Measurements from ENCODE around the gene DPYD. TPM values are rescaled to one million over a fixed set of nuclear protein-coding genes. Genes with fewer than 3 reads are reported as not detected.

The DPYD gene
- total and polyA plus RNA-seq, 9 of the 15 experiments (the other 6 are each of a cell fraction or from before 2014, with no cell fraction given) = 0.03 to 0.25 (median 0.08) TPM; not detected in 2

DNA sequence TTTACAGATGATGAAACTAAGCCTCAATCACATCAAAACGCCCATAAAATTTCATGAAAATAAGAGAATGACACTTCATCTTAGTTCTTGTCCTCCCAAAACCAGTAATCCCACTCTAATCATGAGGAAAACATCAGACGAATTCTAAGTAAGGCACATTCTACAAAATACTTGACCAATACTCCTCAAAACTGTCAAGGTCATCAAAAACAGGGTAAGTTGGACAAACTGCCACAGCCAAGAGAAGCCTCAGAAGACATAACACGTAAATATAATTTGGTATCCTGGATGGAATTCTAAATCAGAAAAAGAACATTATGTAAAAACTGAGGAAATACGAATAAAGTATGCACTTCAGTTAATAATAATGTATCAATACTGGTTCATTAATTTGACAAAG is 128.2 kb downstream of the DPYD start:
- FAIRE-seq = no peak
- DNase-seq (ENCODE audit: extremely low read depth in 1 of 4, low spot score in 3 of 4) = no peak
- Histone ChIP-seq H3K9me3 (replicated peaks; ENCODE audit: control insufficient read depth, insufficient read depth, low read depth, low read length) (no peaks in the 10 kb centered on the region), H3K4me3 (no peak overlapping the region), H3K4me1 (replicated peaks in 1 of 2; ENCODE audit: control insufficient read depth in 2 of 2, insufficient read depth in 2 of 2, low read length in 2 of 2) (no peaks in the 10 kb centered on the region), H3K27ac (ENCODE audit: extremely low read depth, low read depth, low read length) (no peak overlapping the region), H3K27me3 (ENCODE audit: control insufficient read depth in 2 of 2, insufficient read depth in 2 of 2, low read length in 2 of 2) (no peaks in the 10 kb centered on the region), H3K9ac (ENCODE audit: insufficient read depth in 1 of 2, low read depth in 2 of 2, low read length in 2 of 2) (no peak overlapping the region), H3K9me1 (ENCODE audit: control insufficient read depth, insufficient read depth, low read length) (no peaks in the 10 kb centered on the region), H2AFZ (ENCODE audit: low read depth, low read length) (no peak overlapping the region), H3K4me2 (ENCODE audit: insufficient read depth, low read length) (no peak overlapping the region), H3K36me3 (ENCODE audit: control insufficient read depth, insufficient read depth, low read length) (no peaks in the 10 kb centered on the region), H4K20me1 (replicated peaks; ENCODE audit: control insufficient read depth, insufficient read depth, low read length) (no peaks in the 10 kb centered on the region), H3K79me2 (ENCODE audit: control insufficient read depth, insufficient read depth, low read length) (no peaks in the 10 kb centered on the region)
- intact Hi-C loops (cut with micrococcal nuclease) (no loop called here), in situ Hi-C loops (cut with MboI) (no loop called here)
- no TSS peak for BruUV-seq (replicated peaks)
- CTCF ChIA-PET (ENCODE audit: low intra/inter-chr PET ratio) = no interaction called here
- POLR2A ChIA-PET = no interaction called here
- ATAC-seq = no peak
- TF ChIP-seq ZNF316 (IDR thresholded peaks at IDR 0.05) (0 out of 2 replicates have a peak, but pooled peaks have one; percentile 10), BHLHE40 (IDR thresholded peaks at IDR 0.05; ENCODE audit: low read length) (no peak)
- WGBS (ENCODE audit: insufficient coverage, low coverage, missing lambda C conversion rate) = 2% methylated on average over 4 of the region's 4 CpGs

DNA sequence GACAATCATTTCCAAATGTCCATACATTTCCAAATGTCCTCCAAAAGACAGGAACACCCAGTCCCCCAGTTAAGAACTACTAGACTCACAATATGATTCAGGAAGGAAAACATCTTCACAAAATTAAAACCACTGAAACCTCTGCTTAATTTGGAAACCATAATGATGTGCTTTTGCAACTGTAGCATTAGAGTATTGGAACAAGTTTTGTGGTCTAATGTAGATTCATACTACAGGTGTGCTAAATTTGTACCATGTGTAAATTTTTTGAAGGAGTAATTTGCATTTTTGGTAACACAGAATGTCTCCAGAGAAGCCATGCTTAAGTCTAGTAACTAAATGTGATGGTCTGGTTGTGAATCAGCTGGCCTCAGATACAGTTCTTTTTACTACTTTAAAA is 129.6 kb downstream of the DPYD start:
- POLR2A ChIA-PET = no interaction called here
- no TSS peak for BruUV-seq (replicated peaks)
- TF ChIP-seq SETDB1 (IDR thresholded peaks at IDR 0.05; ENCODE audit: low read length) (no peak), ETV6 (IDR thresholded peaks at IDR 0.05; ENCODE audit: borderline replicate concordance in 1 of 2, low read depth in 2 of 2, low read length in 1 of 2) (no peak), ETV6 (CRISPR knock-in tag; IDR thresholded peaks at IDR 0.05; ENCODE audit: borderline replicate concordance) (no peak), ZNF77 (CRISPR knock-in tag; IDR thresholded peaks at IDR 0.05) (no peak), ZNF444 (CRISPR knock-in tag; IDR thresholded peaks at IDR 0.05) (no peak), PML (IDR thresholded peaks at IDR 0.05; ENCODE audit: low read length) (no peak), MYNN (IDR thresholded peaks at IDR 0.05) (no peak), MYNN (CRISPR knock-in tag; IDR thresholded peaks at IDR 0.05) (no peak), RBM39 (optimal IDR thresholded peaks at IDR 0.05; ENCODE audit: low read depth, low read length) (no peak)
- TF ChIP-seq, protein P1, sequence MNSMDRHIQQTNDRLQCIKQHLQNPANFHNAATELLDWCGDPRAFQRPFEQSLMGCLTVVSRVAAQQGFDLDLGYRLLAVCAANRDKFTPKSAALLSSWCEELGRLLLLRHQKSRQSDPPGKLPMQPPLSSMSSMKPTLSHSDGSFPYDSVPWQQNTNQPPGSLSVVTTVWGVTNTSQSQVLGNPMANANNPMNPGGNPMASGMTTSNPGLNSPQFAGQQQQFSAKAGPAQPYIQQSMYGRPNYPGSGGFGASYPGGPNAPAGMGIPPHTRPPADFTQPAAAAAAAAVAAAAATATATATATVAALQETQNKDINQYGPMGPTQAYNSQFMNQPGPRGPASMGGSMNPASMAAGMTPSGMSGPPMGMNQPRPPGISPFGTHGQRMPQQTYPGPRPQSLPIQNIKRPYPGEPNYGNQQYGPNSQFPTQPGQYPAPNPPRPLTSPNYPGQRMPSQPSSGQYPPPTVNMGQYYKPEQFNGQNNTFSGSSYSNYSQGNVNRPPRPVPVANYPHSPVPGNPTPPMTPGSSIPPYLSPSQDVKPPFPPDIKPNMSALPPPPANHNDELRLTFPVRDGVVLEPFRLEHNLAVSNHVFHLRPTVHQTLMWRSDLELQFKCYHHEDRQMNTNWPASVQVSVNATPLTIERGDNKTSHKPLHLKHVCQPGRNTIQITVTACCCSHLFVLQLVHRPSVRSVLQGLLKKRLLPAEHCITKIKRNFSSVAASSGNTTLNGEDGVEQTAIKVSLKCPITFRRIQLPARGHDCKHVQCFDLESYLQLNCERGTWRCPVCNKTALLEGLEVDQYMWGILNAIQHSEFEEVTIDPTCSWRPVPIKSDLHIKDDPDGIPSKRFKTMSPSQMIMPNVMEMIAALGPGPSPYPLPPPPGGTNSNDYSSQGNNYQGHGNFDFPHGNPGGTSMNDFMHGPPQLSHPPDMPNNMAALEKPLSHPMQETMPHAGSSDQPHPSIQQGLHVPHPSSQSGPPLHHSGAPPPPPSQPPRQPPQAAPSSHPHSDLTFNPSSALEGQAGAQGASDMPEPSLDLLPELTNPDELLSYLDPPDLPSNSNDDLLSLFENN (IDR thresholded peaks at IDR 0.05; ENCODE audit: low read depth in 2 of 2, low read length in 2 of 2) = no peak
- TF ChIP-seq, protein P2, sequence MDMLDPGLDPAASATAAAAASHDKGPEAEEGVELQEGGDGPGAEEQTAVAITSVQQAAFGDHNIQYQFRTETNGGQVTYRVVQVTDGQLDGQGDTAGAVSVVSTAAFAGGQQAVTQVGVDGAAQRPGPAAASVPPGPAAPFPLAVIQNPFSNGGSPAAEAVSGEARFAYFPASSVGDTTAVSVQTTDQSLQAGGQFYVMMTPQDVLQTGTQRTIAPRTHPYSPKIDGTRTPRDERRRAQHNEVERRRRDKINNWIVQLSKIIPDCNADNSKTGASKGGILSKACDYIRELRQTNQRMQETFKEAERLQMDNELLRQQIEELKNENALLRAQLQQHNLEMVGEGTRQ (CRISPR knock-in tag; IDR thresholded peaks at IDR 0.05) = no peak

More for the DNA sequence above, 129.6 kb downstream of the DPYD start:
- H3K4me3 ChIP-seq = no peak overlapping the region
- no peak overlapping the region for H3K9ac ChIP-seq (ENCODE audit: insufficient read depth in 1 of 2, low read depth in 2 of 2, low read length in 2 of 2)
- no peaks in the 10 kb centered on the region for H3K79me2 ChIP-seq (ENCODE audit: control insufficient read depth, insufficient read depth, low read length)
- no peaks in the 10 kb centered on the region for H3K9me3 ChIP-seq (replicated peaks; ENCODE audit: control insufficient read depth, insufficient read depth, low read depth, low read length)
- H3K4me2 ChIP-seq (ENCODE audit: insufficient read depth, low read length) = no peak overlapping the region
- DNase-seq (ENCODE audit: extremely low read depth in 1 of 4, low spot score in 3 of 4) = no peak
- FAIRE-seq = no peak
- no peaks in the 10 kb centered on the region for H3K4me1 ChIP-seq (replicated peaks in 1 of 2; ENCODE audit: control insufficient read depth in 2 of 2, insufficient read depth in 2 of 2, low read length in 2 of 2)
- no peak for ATAC-seq
- no peak overlapping the region for H3K27ac ChIP-seq (ENCODE audit: extremely low read depth, low read depth, low read length)
- intact Hi-C loops (cut with micrococcal nuclease) = no loop called here
- H3K27me3 ChIP-seq (ENCODE audit: control insufficient read depth in 2 of 2, insufficient read depth in 2 of 2, low read length in 2 of 2) = no peaks in the 10 kb centered on the region
- H3K9me1 ChIP-seq (ENCODE audit: control insufficient read depth, insufficient read depth, low read length) = no peaks in the 10 kb centered on the region
- no peaks in the 10 kb centered on the region for H3K36me3 ChIP-seq (ENCODE audit: control insufficient read depth, insufficient read depth, low read length)
- CTCF ChIA-PET (ENCODE audit: low intra/inter-chr PET ratio) = no interaction called here
- H4K20me1 ChIP-seq (replicated peaks; ENCODE audit: control insufficient read depth, insufficient read depth, low read length) = no peaks in the 10 kb centered on the region
- in situ Hi-C loops (cut with MboI) = no loop called here
- H2AFZ ChIP-seq (ENCODE audit: low read depth, low read length) = no peak overlapping the region
